HG03432 (cell line): ENCODE results near the gene APAF1.

Source experiments
- ATAC-seq: cut with Tn5 transposase; IDR thresholded peaks from one replicate; pipeline ENCODE4 v1.9.1; 2021; ENCODE audit warnings: mild to moderate bottlenecking, moderate library complexity; ENCODE audit not compliant: unreplicated experiment

Gene APAF1

GRCh38 chr12:98669751-98670150 lies 24.7 kb downstream of the APAF1 start:
- no peak for ATAC-seq

GRCh38 chr12:98671459-98671858 lies 26.4 kb downstream of the APAF1 start:
- ATAC-seq, result no peak

- no peak for ATAC-seq
Observed at GRCh38 chr12:98674841-98675240, 29.8 kb downstream of the APAF1 start.

- ATAC-seq, result no peak
Observed at GRCh38 chr12:98678236-98678945, 33.3 kb downstream of the APAF1 start.

GRCh38 chr12:98678946-98679610 lies 34.0 kb downstream of the APAF1 start:
- ATAC-seq, result no peak

DNA sequence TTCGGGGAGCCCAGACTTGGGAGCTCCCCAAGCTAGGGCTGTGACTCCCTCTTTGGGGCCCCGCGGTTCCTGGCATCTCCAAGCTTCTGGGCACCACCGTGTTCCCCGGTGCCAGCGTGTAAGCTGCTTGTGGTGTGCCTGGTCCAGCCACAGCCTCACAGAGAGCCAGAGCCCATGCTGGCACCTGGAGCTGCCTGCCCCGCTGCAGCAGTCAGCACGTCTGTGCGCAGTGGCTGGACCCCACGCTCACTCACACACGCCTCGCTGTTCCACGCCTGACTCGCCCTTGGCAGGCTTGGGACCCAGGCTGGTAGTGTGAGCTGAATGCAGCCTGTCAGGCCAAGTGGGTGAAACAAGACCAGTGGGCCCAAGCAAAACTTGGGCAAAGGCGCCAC lies 34.5 kb downstream of the APAF1 start:
- no peak for ATAC-seq

DNA sequence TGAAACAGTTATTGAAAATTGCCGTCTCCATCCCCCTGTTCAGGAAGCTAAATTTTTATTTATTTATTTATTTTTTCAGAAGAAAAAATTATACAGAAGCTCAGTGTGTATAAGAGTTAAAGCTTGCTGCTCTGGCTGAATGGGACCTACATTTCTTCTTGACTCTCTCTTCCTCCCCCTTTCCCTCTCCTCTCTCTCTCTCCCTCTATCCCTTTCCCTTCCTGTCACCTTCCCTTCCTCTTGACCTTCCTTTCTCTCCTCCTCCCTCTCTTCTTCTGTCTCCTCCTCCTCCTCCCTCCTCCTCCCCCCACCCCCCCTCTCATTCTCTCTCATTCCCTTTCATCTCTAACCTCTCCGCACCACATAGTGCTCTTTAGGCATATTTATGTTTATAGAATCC lies 39.1 kb downstream of the APAF1 start:
- no peak for ATAC-seq

DNA sequence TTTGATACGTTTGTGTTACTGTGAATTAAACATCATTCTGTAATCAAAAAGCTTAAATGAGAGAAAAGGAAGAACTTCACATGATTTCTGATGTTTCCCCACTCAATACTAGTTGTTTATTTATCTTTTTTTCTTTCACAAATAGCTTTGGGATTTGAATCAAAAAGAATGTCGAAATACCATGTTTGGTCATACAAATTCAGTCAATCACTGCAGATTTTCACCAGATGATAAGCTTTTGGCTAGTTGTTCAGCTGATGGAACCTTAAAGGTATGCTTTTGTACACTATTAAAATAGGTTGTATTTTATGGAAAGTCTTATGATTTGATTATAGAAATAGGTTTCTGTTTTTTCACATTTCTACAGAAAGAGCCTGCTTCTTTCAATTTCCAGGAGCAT lies 41.5 kb downstream of the APAF1 start:
- ATAC-seq, result no peak

GRCh38 chr12:98691351-98691750 lies 46.3 kb downstream of the APAF1 start:
- no peak for ATAC-seq

DNA sequence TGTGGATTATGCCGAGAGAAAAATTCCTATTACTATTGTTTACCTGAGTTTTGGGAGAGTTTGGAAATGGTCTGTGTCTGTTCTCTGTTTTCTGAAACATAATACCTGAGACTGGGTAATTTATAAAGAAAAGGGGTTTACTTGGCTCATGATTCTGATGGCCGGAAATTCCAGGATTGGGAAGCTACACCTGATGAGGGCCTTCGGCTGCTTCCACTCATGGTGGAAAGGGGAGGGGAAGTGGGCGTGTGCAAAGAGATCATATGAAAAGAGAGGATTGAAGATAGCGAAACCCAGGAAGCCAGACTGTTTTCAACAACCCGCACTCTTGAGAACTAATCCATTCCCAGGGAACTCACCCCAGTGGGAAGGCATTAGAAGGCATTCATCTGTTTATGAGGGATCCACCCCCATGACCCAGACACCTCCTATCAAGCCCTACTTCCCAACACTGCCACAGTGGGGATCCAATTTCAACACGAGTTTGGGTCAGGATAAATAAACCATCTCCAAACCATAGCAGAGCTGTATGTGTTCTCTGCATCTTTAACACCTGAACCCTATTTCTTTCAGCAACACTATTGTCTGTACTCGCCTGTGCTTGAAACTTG lies 51.1 kb downstream of the APAF1 start:
- ATAC-seq, result no peak

GRCh38 chr12:98697209-98697608 lies 52.1 kb downstream of the APAF1 start:
- ATAC-seq, result no peak

DNA sequence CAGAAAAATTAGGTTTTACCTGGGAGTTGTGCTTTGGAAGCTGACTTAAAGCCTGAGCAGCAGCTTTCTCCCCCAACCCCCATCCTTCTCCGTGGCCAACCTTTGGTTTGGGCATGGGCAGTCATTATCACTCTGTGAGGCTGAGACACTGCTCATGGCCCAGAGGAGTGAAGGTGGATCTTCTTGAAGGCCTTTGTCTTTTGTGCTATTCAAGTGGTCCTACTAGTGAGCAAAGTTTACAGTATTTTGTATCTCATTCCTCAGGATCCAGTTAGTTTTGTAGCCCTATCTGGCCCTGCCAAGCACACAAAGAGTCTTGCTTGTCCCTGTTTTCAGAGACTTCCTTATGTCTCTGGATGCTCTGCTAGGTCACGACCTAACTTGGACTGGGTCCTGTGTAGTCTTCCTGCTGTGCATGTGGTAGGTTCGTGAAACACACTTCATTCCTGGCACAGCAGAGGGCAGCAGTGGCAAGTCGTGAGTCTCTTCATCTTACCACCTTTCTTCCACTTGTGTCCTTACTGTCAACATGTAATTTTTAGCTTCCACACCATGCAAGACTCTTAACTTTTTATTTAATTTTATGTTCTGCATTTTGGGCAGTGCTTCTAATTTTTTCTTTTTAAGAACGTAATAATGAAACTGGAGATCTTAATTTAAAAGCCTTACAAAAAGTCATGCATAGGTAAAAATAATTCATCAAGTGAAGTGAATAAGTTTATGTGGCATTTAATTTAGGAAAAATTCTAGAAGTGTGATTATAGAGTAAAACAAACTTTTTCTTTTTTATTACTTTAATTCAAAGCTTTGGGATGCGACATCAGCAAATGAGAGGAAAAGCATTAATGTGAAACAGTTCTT lies 53.7 kb downstream of the APAF1 start:
- peak; percentile 98 for ATAC-seq

DNA sequence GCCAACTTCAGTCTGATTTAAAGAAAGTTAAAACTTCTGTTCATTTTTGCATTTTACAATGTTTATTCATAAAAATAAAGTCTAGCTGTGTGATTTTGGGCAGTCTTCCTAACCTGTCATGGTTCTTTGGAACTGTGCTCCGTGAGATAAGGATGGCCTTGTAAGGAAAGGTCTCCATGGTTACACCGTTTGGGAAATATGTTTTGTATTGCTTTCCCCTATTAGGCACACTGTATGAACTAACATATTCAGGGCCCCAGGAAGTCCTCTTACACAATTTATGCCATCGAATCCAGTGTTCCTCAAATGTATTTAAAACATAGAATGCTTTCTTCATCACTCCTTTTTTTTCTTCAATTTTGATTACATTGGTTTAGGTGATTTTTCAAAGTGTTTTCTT lies 54.5 kb downstream of the APAF1 start:
- ATAC-seq, result no peak

DNA sequence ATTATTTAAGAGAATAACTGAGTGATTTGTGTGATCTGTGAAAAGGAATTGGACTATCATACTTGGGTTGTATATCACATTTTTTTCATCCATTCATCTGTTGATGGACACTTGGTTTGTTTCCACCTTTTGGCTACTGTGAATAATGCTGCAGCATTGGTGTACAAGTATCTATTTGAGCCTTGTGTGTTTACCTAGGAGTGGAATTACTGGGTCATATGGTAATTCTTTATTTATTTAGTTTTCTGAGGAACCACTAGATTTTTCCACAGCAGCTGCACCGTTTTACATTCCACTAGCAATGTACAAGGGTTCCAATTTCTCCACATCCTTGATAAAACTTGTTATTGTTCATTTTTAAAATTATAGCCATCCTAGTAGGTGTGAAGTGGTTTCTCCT lies 56.1 kb downstream of the APAF1 start:
- no peak for ATAC-seq

- no peak for ATAC-seq
Observed at GRCh38 chr12:98709022-98709421, 63.9 kb downstream of the APAF1 start.

DNA sequence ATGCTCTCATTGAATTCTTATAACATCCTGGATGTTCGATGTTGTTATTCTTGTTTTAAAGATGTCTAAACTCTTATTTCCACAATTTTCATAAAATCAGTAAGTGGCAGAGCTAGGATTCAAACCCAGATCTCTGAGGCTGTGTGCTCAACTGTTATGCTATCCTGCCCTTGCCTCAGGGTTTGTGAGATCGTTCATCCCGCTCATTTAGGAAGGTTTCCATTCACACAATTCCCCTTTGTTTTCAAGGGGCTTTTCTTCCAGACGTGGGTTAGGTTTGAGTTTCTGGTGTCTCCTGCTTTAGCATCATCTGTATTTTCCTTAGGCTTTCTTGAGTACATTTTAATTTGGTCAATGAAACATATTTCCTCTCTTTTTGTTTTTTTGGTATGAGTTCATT lies 69.3 kb downstream of the APAF1 start:
- no peak for ATAC-seq

GRCh38 chr12:98719515-98720504 lies 74.7 kb downstream of the APAF1 start:
- peak; percentile 74 for ATAC-seq

- no peak for ATAC-seq
Observed at GRCh38 chr12:98721204-98721702, 76.2 kb downstream of the APAF1 start.

DNA sequence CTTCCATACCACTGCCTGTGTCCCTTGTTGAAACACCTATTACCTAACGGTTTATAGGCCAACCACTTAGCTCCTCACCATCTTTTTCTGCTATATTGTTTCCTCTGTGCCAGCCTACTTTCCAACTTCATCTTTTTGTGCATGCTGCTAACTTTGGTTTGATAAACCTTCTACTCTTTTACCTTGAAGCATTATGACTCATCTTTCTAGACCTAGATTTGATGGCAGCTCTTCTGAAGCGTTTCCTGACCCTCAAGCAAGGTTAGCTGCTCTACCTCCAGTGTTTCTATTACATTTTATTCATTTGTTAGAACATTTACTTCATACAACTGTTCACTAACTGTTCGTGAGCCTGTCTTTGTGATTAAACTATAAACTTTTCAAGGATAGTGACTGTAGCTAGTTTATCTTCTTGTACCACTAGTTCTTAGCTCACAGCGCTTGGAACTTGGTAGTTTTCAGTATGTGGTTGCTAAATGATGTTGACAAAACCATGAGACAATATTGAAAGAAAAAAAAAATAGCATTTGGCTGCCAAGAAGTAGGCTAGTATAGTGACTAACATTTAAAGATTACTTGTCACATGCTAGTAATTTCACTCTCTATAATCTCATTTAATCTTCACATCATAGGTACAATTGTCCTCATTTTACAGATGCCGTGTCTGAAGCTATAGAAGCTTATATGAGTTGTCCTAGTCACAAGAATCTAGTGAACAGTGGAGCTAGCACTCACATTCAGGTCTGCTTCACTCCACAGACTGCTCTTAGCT lies 79.5 kb downstream of the APAF1 start:
- no peak for ATAC-seq
